Vagina (tissue), 2 donors: ENCODE measurements around the gene MORF4L2. TPM values are rescaled to one million over a fixed set of nuclear protein-coding genes. Genes with fewer than 3 reads are reported as not detected.
"Not testable (repeated sequence)": the region's sequence is repeated elsewhere in the genome, so short reads cannot be mapped to it uniquely, and the experiment has no call there.

ENCODE experiments used
- DNase-seq, 2 donors: peaks; one replicate each; pipeline ENCODE4 v3.0.0-alpha.2; 2017; ENCODE audit errors: extremely low spot score in 2 of 2
- H3K27ac ChIP-seq: fragments of 200-600 bp; sonication (generic); one replicate; pipeline ENCODE4 v1.5.1; 2019
- H3K27me3 ChIP-seq: fragments of 200-600 bp; sonication (generic); one replicate; pipeline ENCODE4 v1.5.1; 2019
- H3K36me3 ChIP-seq, 2 donors: fragments of 200-600 bp; sonication (generic); one replicate each; pipeline ENCODE4 v1.5.1; 2017 to 2019
- H3K4me1 ChIP-seq: fragments of 200-600 bp; sonication (generic); one replicate; pipeline ENCODE4 v1.5.1; 2019
- H3K4me3 ChIP-seq, 2 donors: fragments of 200-600 bp; sonication (generic); 1 replicate in 1 of 2; 2 replicates in 1 of 2; pipeline ENCODE4 v1.5.1; 2016 to 2019
- H3K9me3 ChIP-seq: fragments of 200-600 bp; sonication (generic); one replicate; pipeline ENCODE4 v1.5.1; 2019
- POLR2A ChIP-seq, 2 donors: fragments of 450-650 bp; IDR thresholded peaks; one replicate each; pipeline ENCODE4 v1.6.1; 2017; ENCODE audit warnings: antibody characterized with exemption in 2 of 2, mild to moderate bottlenecking in 2 of 2, moderate library complexity in 2 of 2
- POLR2AphosphoS5 ChIP-seq, 2 donors: sonication (generic); formaldehyde crosslinking; IDR thresholded peaks; one replicate each; pipeline ENCODE4 v1.9.0; 2017; ENCODE audit warnings: antibody characterized with exemption in 2 of 2, mild to moderate bottlenecking in 2 of 2, low read depth in 1 of 2; ENCODE audit not compliant: insufficient read depth in 1 of 2
- intact Hi-C: fragments of 100-400 bp; cut with DNase I; formaldehyde crosslinking; loops from one replicate; pipeline ENCODE4 v1.15.1; 2023
- total RNA-seq: library from RNA; depleted of rRNA; stranded (reverse); fragments of >200 nt; gene quantifications from one replicate; pipeline ENCODE4 v1.2.3, GENCODE V29; 2016
- TF ChIP-seq, protein P1 (sequence below), 3 experiments: fragments of 450-650 bp in 2 of 3; fragments of 200-600 bp in 1 of 3; sonication (generic) in 1 of 3; IDR thresholded peaks; one replicate each; pipeline ENCODE4 v1.5.1; 2017 to 2019; ENCODE audit warnings: antibody characterized with exemption in 3 of 3, mild to moderate bottlenecking in 2 of 3, moderate library complexity in 2 of 3

MORF4L2 gene
- total RNA-seq, 1 donor from 2014 or later = 170 TPM

DNA sequence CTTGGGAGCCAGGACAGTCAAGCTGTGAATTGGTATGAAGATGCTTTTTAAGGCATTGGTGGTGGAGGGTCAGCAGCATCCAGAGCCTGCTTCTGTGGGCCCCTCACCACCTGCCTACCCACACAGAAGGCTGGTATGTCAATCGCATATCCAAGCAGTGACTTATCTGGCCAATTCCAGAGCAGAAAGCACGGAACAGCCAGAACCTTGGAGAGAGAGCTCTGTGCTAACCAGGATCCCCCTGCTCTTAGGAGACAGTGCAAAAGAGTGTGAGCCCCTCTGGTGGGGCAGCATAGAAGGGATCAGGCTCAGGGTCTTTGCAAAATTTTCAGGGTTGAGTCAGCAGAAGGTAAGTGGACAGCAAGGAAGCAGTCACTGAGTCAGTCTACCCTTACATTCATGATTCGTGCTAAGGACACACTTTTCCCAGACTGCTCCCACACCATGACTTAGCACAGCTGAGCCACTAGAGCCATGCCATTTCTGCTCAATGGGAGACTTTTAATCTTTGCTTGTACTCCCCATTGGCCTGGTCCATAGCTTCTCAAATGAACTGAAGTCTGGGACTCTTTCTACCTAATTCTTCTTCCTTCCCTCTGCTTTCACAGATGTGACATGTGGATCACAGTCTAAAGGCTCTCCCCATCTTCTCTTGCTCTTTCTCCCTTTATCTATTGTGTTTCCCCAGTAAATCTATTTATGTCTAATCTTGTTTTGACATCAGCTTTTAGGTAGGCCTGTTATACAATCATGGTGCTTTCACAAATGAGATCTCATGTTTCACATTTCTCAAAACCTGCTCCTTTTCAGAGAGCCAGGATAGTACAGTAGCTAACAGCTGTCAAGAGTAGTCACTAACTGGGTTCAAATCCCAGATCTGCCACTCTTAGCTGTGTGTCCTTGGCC lies 20.0 kb downstream of the MORF4L2 start:
- no peak overlapping the region for H3K4me3 ChIP-seq
- H3K4me1 ChIP-seq = no peaks in the 10 kb centered on the region
- H3K9me3 ChIP-seq = no peaks in the 10 kb centered on the region
- H3K27me3 ChIP-seq = no peaks in the 10 kb centered on the region
- no peak for DNase-seq
- H3K27ac ChIP-seq = no peak overlapping the region
- TF ChIP-seq, protein P1, sequence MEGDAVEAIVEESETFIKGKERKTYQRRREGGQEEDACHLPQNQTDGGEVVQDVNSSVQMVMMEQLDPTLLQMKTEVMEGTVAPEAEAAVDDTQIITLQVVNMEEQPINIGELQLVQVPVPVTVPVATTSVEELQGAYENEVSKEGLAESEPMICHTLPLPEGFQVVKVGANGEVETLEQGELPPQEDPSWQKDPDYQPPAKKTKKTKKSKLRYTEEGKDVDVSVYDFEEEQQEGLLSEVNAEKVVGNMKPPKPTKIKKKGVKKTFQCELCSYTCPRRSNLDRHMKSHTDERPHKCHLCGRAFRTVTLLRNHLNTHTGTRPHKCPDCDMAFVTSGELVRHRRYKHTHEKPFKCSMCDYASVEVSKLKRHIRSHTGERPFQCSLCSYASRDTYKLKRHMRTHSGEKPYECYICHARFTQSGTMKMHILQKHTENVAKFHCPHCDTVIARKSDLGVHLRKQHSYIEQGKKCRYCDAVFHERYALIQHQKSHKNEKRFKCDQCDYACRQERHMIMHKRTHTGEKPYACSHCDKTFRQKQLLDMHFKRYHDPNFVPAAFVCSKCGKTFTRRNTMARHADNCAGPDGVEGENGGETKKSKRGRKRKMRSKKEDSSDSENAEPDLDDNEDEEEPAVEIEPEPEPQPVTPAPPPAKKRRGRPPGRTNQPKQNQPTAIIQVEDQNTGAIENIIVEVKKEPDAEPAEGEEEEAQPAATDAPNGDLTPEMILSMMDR (IDR thresholded peaks at IDR 0.05) = no peak
- TF ChIP-seq POLR2AphosphoS5 (IDR thresholded peaks at IDR 0.05; ENCODE audit: insufficient read depth in 1 of 2, low read depth in 1 of 2) = no peak
- no peak for TF ChIP-seq POLR2A (IDR thresholded peaks at IDR 0.05)
- intact Hi-C loops = no loop called here
- no peaks in the 10 kb centered on the region for H3K36me3 ChIP-seq

DNA sequence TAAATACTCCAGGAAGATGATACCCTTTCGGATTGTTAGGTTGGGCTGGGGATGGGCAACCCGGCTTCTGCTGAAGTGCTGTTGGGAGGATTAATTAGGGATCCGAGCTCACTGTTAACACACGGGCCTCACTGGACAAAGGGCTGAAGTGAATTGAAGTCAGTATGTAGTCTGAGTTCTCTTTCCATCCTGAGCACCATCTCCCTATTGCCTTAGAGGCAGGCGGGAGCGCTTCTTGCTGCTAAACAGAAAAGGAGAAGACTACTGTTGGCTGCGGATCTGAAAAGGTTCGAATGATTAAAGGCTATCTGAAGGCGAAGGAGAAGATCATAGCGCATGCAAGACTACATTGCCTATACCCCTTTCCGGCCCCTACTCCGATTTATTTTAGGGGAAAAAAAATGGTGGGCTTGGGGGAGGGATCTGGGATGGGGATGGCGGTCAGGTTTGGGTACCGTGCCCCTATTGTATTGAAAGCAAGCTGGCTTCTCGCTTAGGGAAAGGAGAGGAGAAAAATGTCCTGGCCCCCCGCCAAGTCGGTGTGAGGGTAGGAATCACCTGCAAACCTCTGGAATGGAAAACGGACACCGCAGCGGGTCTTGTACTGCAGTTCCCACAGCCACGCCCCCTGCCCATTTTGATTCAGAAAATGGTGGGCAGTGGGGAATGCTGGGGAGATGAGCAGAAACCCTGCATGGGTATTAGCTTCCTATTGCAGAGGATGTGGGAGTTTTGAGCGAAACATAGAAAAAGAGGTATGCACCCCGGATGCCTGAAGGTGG lies 22.3 kb downstream of the MORF4L2 start:
- H3K4me3 ChIP-seq = no peak overlapping the region
- H3K4me1 ChIP-seq = no peaks in the 10 kb centered on the region
- H3K27ac ChIP-seq = no peak overlapping the region
- DNase-seq = no peak
- intact Hi-C loops = no loop called here
- TF ChIP-seq POLR2A (IDR thresholded peaks at IDR 0.05) (no peak), POLR2AphosphoS5 (IDR thresholded peaks at IDR 0.05; ENCODE audit: insufficient read depth in 1 of 2, low read depth in 1 of 2) (no peak)
- TF ChIP-seq, protein P1 (IDR thresholded peaks at IDR 0.05) = no peak
- no peaks in the 10 kb centered on the region for H3K27me3 ChIP-seq
- no peaks in the 10 kb centered on the region for H3K36me3 ChIP-seq
- no peaks in the 10 kb centered on the region for H3K9me3 ChIP-seq

GRCh38 chrX:103659460-103659859 lies 27.0 kb downstream of the MORF4L2 start:
- DNase-seq, intact Hi-C loops, H3K4me3 ChIP-seq, H3K4me1 ChIP-seq, H3K27ac ChIP-seq, H3K36me3 ChIP-seq, H3K9me3 ChIP-seq, H3K27me3 ChIP-seq: not testable (repeated sequence)

GRCh38 chrX:103658681-103659433 lies 27.6 kb downstream of the MORF4L2 start:
- Histone ChIP-seq H3K36me3 (no peaks in the 10 kb centered on the region), H3K4me1 (no peaks in the 10 kb centered on the region), H3K9me3 (no peaks in the 10 kb centered on the region), H3K27me3 (no peaks in the 10 kb centered on the region), H3K27ac (no peak overlapping the region), H3K4me3 (no peak overlapping the region)
- intact Hi-C loops = no loop called here
- no peak for DNase-seq
- TF ChIP-seq POLR2A (IDR thresholded peaks at IDR 0.05) (no peak), POLR2AphosphoS5 (IDR thresholded peaks at IDR 0.05; ENCODE audit: insufficient read depth in 1 of 2, low read depth in 1 of 2) (no peak)
- TF ChIP-seq, protein P1 (IDR thresholded peaks at IDR 0.05) = no peak

DNA sequence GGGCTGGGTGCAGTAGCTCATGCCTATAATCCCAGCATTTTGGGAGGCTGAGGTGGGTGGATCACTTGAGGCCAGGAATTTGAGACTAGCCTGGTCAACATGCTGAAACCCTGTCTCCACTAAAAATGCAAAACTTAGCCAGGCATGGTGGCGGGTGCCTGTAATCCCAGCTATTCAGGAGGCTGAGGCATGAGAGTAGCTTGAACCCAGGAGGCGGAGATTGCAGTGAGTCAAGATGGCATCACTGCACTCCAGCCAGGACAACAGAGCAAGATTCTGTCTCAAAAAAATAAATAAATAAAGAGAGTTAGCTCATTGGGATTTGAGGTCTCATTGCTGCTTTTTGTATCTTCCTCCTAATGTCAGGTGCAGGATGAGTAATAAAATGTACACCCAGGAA lies 29.4 kb downstream of the MORF4L2 start:
- intact Hi-C loops, H3K4me1 ChIP-seq, H3K27ac ChIP-seq, H3K27me3 ChIP-seq, H3K36me3 ChIP-seq, H3K4me3 ChIP-seq, DNase-seq, H3K9me3 ChIP-seq: not testable (repeated sequence)
